GM11168 (cell line): Measurements from ENCODE around the gene EFCAB13.
"Not testable (repeated sequence)": the region's sequence is repeated elsewhere in the genome, so short reads cannot be mapped to it uniquely, and the experiment has no call there.

Experiments
- in situ Hi-C: fragments of 300-500 bp; cut with MboI; formaldehyde crosslinking; loops from one replicate; pipeline ENCODE4 v1.12.0; 2022; ENCODE audit warnings: low sequenced_read_pairs; ENCODE audit not compliant: unreplicated experiment

EFCAB13 gene

DNA sequence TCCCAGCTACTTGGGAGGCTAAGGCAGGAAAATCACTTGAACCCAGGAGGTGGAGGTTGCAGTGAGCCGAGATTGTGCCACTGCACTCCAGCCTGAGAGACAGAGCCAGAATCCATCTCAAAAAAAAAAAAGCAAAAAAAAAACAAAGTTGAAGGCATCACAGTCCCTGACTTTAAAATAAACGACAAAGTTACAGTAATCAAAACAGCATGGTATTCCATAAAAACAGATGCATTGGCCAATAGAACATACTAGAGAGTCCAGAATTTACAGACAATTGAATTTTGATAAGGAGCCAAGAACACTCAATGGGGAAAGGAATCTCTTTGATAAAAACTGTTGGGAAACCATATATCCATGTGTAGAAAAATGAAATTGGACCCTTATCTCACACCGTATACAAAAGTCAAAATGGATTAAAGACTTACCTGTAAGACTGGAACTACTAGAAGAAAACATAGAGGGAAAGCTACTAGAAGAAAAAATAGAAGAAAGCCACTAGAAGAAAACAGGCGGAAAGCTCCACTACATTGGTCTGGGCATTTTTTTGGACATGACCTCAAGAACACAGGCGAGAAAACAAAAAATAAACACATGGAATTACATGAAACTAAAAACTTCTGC, 2.8 kb upstream of the EFCAB13 start:
- in situ Hi-C loops = no loop called here

- in situ Hi-C loops = no loop called here
Observed at GRCh38 chr17:47324224-47325020, 667 bp downstream of the EFCAB13 start.

GRCh38 chr17:47325176-47325575, 1.4 kb downstream of the EFCAB13 start:
- in situ Hi-C loops = no loop called here

- in situ Hi-C loops = no loop called here
Observed at GRCh38 chr17:47330548-47330947, 6.8 kb downstream of the EFCAB13 start.

- in situ Hi-C loops = no loop called here
Observed at GRCh38 chr17:47332287-47332686, 8.5 kb downstream of the EFCAB13 start.

DNA sequence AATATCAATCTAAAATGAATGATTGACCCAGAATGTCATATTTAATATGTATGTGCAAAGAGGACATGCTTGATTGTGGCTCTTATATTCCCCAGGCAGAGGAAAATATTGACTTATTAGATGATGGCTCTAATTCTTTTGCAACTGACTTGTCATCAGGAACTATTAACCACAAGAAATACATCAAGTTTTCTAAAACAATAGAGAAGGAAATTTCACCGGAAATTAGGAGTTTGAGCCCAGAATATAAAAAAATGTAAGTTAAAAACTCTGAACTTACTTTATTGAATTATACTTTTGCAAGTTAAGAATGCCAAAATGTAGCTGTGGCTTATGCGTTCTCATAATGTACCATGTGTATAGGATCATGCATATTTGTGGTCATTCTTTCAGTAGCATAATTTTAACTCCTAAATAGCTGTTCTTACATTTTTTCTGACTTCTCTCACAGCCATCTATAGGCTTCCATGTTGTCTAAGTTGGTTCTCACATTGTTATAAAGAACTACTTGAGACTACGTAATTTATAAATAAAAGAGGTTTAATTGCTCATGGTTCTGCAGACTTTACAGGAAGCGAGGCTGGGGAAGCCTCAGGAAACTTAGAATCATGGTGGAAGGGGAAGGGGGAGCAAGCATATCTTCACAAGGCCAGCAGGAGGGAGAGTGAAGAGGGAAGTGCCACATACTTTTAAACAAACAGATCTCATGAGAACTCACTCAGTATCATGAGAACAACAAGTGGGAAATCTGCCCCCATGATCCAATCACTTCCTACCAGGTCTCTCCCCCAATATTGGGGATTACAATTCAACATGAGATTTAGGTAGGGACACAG, 11.6 kb downstream of the EFCAB13 start:
- in situ Hi-C loops = no loop called here

DNA sequence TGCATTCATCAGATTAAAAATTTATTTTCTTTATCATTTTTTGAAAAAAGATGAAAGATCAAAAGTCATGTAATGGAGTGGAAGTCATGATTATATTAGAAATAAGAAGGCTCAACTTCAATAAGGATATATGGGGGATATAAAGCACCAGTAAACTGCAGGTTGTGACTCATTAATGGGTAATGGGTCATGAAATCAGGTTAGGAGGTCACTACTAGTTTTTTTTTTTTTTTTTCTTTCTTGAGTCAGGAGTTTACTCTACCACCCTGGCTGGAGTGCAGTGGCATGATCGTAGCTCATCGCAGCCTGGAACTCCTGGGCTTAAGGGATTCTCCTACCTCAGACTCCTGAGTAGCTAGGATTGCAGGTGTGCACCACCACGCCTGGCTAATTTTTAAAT, 14.3 kb downstream of the EFCAB13 start:
- in situ Hi-C loops = no loop called here

DNA sequence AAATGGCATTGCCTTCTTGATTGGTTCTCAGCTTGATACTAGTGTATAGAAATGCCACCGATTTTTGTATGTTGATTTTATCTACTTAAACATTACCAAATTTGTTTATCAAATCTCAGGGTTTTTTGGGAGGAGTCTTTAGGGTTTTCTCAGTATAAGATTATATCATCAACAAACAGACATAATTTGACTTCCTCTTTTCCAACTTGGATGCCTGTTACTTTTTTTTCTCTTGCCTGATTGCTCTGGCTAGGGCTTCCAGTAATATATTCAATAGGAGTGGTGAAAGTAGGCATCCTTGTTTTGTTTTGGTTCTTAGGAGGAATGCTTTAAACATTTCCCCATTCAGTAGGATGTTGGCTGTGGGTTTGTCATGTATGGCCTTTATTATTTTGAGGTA, 29.1 kb downstream of the EFCAB13 start:
- in situ Hi-C loops = no loop called here

- in situ Hi-C loops = no loop called here
Observed at GRCh38 chr17:47358652-47359051, 34.9 kb downstream of the EFCAB13 start.

GRCh38 chr17:47363171-47363570, 39.4 kb downstream of the EFCAB13 start:
- in situ Hi-C loops = no loop called here

DNA sequence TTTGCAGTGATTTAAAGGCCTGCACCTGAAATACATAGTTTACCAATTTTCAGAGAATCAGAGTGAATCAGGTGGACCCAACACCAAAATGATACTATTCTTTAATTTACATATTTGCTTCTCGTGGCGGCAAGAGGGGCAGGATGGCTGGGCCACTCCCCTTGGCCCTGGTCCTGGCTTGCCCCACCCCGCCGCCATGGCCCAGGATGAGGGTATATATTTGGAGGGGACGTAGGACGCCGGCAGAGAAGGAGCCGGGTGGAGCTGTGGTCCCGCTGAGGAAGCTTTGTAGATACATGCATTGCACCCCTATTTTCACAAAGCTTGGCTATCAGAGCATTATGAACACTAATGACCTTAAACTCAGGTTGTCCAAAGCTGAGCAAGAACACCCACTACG, 43.5 kb downstream of the EFCAB13 start:
- in situ Hi-C loops = no loop called here

DNA sequence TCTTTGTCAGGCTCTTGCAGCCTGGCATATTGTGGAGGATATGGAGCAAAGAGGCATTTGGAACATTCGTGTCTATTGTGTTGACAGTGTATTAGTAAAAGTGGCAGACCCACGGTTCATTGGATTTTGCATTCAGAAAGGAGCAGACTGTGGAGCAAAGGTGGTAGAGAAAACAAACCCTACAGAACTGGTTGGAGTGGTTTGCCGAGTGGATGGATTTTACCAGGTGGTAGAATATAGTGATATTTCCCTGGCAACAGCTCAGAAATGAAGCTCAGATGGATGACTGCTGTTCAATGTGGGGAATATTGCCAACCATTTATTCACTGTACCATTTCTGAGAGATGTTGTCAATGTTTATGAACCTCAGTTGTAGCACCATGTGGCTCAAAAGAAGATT, 44.5 kb downstream of the EFCAB13 start:
- in situ Hi-C loops = no loop called here

- in situ Hi-C loops = not testable (repeated sequence)
Observed at GRCh38 chr17:47370899-47371298, 47.1 kb downstream of the EFCAB13 start.

DNA sequence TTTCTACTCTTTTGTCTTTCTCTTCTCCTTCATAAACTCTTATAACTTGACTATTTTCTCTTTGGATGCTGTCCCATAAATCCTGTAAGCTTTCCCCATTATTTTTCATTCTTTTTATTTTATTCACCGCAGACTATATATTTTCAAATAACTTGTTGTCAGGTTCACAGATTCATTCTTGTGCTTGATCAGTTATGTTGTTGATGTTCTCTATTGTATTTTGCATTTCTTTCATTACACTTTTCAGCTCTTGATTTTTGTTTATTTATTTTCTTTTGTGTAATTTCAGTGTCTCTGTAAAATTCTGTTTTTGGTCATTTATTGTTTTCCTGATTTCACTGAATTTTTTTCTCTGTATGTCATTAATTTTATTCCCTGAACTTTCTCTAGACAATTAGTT, 49.2 kb downstream of the EFCAB13 start:
- in situ Hi-C loops = no loop called here

GRCh38 chr17:47376247-47376646, 52.5 kb downstream of the EFCAB13 start:
- in situ Hi-C loops = no loop called here

DNA sequence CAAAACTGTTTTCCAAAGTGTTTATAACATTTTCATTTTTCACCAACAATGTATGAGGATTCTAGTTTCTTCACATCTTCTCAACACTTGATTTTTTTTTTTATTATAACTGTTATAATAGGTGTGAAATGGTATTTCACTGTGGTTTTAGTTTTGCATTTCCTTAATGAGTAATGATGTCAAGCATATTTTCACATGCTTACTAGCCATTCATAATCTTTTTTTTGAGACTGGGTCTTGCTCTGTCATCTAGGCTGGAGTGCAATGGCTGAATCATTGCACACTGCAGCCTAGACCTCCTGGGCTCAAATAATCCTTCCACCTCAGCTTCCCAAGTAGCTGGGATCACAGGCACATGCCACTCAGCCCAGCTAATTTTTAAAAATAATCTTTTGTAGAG, 65.1 kb downstream of the EFCAB13 start:
- in situ Hi-C loops = no loop called here

- in situ Hi-C loops = not testable (repeated sequence)
Observed at GRCh38 chr17:47397532-47398128, 73.9 kb downstream of the EFCAB13 start.

DNA sequence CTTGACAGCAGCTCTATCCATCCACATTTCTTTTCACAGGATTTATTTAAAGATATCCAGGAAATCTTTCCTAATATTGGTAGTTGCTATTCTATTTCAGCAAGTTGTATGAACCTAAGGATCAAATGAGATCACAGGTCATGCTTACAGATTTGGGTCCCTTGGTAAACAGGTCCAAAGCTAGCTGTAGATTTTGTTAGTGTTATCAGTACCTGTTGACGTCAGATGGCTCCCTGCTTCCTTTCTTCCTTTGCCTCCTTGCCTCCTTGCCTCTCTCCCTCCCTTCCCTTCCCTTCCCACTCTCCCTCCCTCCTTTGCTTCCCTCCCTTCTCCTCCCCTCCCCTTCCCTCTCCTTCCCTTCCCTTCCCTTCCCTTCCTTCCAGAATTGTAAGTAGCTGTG, 76.6 kb downstream of the EFCAB13 start:
- in situ Hi-C loops = no loop called here

DNA sequence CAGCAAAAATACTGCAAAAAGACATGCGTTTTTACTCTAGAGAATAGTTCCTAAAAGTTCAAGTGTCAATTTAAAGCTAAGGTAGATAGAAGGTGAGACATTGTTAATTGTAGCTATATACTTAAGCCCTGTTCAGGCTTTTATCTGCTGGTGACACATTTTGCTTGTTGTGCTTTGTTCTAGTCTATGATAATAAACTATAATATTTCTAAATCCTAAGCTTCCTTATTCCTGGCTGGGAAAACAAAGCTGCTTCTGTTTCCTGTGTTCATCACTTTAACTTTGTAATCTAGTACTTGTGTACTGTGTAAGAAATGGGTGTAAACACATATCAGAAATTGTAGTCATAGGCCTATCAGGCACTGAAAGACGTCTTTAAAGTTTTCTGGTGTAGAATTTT, 77.3 kb downstream of the EFCAB13 start:
- in situ Hi-C loops = no loop called here

- in situ Hi-C loops = no loop called here
Observed at GRCh38 chr17:47404006-47404405, 80.3 kb downstream of the EFCAB13 start.

GRCh38 chr17:47404875-47405274, 81.1 kb downstream of the EFCAB13 start:
- in situ Hi-C loops = no loop called here
